Lung (tissue), 12 donors: Measurements from ENCODE around the gene HES3. TPM values are rescaled to one million over a fixed set of nuclear protein-coding genes. Genes with fewer than 3 reads are reported as not detected.
A peak's percentile ranks its signal among the peaks of the same experiment; 100 is the strongest.

Experiments
- ATAC-seq: fragments of 200-7000 bp; cut with Tn5 transposase; one replicate; pipeline ENCODE4 v1.9.1; 2020; ENCODE audit warnings: moderate number of reproducible peaks; ENCODE audit not compliant: insufficient read depth, low FRiP score
- DNase-seq, 3 donors: peaks; one replicate each; pipeline ENCODE4 v3.0.0-alpha.2; 2013 to 2017
- H3K27ac ChIP-seq, 2 donors: one replicate each; pipeline ENCODE4 v1.5.1; 2013; ENCODE audit warnings: mild to moderate bottlenecking in 2 of 2, moderate library complexity in 2 of 2, control low read depth in 1 of 2, inconsistent platforms in 1 of 2, low read depth in 1 of 2, low read length in 1 of 2
- H3K27me3 ChIP-seq, 3 donors: one replicate each; pipeline ENCODE4 v1.5.1; 2013; ENCODE audit warnings: low read length in 2 of 3; ENCODE audit not compliant: control insufficient read depth in 3 of 3, insufficient read depth in 3 of 3
- H3K36me3 ChIP-seq, 4 donors: one replicate each; pipeline ENCODE4 v1.5.1; 2013; ENCODE audit warnings: low read length in 4 of 4, mild to moderate bottlenecking in 1 of 4, moderate library complexity in 1 of 4; ENCODE audit not compliant: control insufficient read depth in 4 of 4, insufficient read depth in 4 of 4
- H3K4me1 ChIP-seq, 5 donors: one replicate each; pipeline ENCODE4 v1.5.1; 2013; ENCODE audit warnings: low read length in 5 of 5, mild to moderate bottlenecking in 2 of 5, moderate library complexity in 1 of 5; ENCODE audit not compliant: control insufficient read depth in 5 of 5, insufficient read depth in 5 of 5
- H3K4me3 ChIP-seq: one replicate; pipeline ENCODE4 v1.5.1; 2013; ENCODE audit warnings: mild to moderate bottlenecking, control low read depth, moderate library complexity
- H3K9ac ChIP-seq, 2 donors: one replicate each; pipeline ENCODE4 v1.5.1; 2013; ENCODE audit warnings: low read length in 2 of 2, control low read depth in 1 of 2; ENCODE audit not compliant: insufficient read depth in 1 of 2
- H3K9me3 ChIP-seq, 4 donors: one replicate each; pipeline ENCODE4 v1.5.1; 2013; ENCODE audit warnings: low read length in 3 of 4, mild to moderate bottlenecking in 1 of 4, moderate library complexity in 1 of 4; ENCODE audit not compliant: control insufficient read depth in 4 of 4, insufficient read depth in 3 of 4
- CTCF ChIP-seq: IDR thresholded peaks from 2 replicates; pipeline ENCODE4 v1.5.1; 2012; ENCODE audit warnings: mild to moderate bottlenecking; ENCODE audit errors: control extremely low read depth, extremely low read depth
- WGBS, 2 donors: extraction: QIAGEN DNeasy Blood & Tissue Kit; methylation state at CpG; one replicate each; pipeline ENCODE4 v1.1.7; 2013; 5-methylcytosine and 5-hydroxymethylcytosine counted together
- polyA plus RNA-seq, 2 donors: library from polyadenylated mRNA; stranded (reverse); fragments of 200-250 nt; gene quantifications; one replicate each; pipeline ENCODE4 v1.2.1, GENCODE V29; 2013
- total RNA-seq, 2 donors: library from RNA; depleted of rRNA in 1 of 2; stranded (reverse); fragments of >200 nt in 1 of 2; gene quantifications; one replicate each; pipeline ENCODE4 v1.2.1, GENCODE V29; 2014 to 2021
- donor health status: control.
- donor health status: control.
- donor health status: Bipolar disorder and iron deficiency.
- donor health status: healthy.
- donor health status: DM: yes; HTN: yes; CAD: no.

HES3 gene
- total and polyA plus RNA-seq, 4 donors = not detected

- Histone ChIP-seq H3K27ac (no peak overlapping the region), H3K9ac (no peak overlapping the region), H3K27me3 (peaks cover 23 to 56% (median 47%) of the 10 kb centered on the region in 3 donors), H3K36me3 (no peaks in the 10 kb centered on the region), H3K4me1 (peaks cover 0 to 16% (median 4%) of the 10 kb centered on the region in 5 donors), H3K9me3 (peaks cover 0 to 2% (median 0%) of the 10 kb centered on the region in 4 donors), H3K4me3 (no peak overlapping the region)
- ATAC-seq (no peak), DNase-seq (no peak)
- no peak for TF ChIP-seq CTCF
- 12 to 18% methylated on average over 32 to 33 of the region's 33 CpGs for WGBS, 2 donors
Observed at GRCh38 chr1:6241107-6241886, 2.7 kb upstream of the HES3 start.

- no peaks in the 10 kb centered on the region for H3K36me3 ChIP-seq
- H3K27ac ChIP-seq = no peak overlapping the region
- peaks cover 0 to 16% (median 4%) of the 10 kb centered on the region in 5 donors for H3K4me1 ChIP-seq
- TF ChIP-seq CTCF = no peak
- no peak for ATAC-seq
- peaks cover 0 to 2% (median 0%) of the 10 kb centered on the region in 4 donors for H3K9me3 ChIP-seq
- H3K9ac ChIP-seq = no peak overlapping the region
- DNase-seq = peak in 2 of 3 donors; percentile 69 to 74
- WGBS, 2 donors = 1 to 2% methylated on average over 59 to 99 of the region's 99 CpGs
- H3K4me3 ChIP-seq = no peak overlapping the region
- H3K27me3 ChIP-seq = peaks cover 23 to 59% (median 48%) of the 10 kb centered on the region in 3 donors
Observed at GRCh38 chr1:6241887-6242740, 1.9 kb upstream of the HES3 start.

GRCh38 chr1:6243053-6243834 lies 735 bp upstream of the HES3 start:
- no peak for TF ChIP-seq CTCF
- ATAC-seq (no peak), DNase-seq (no peak)
- 26 to 29% methylated on average over 20 of the region's 20 CpGs for whole genome bisulfite sequencing, 2 donors
- Histone ChIP-seq H3K27ac (no peak overlapping the region), H3K9ac (no peak overlapping the region), H3K27me3 (peaks cover 23 to 61% (median 48%) of the 10 kb centered on the region in 3 donors), H3K4me3 (no peak overlapping the region), H3K36me3 (no peaks in the 10 kb centered on the region), H3K9me3 (peaks cover 0 to 2% (median 0%) of the 10 kb centered on the region in 4 donors), H3K4me1 (peaks cover 0 to 16% (median 4%) of the 10 kb centered on the region in 5 donors)
